GM23248 (cell line): Measurements from ENCODE around the gene GCLC.

ENCODE experiments used
- EZH2 ChIP-seq: fragments of 200-600 bp; sonication (generic); IDR thresholded peaks from 2 replicates; pipeline ENCODE4 v1.6.1; 2018; ENCODE audit warnings: antibody characterized with exemption, mild to moderate bottlenecking; ENCODE audit not compliant: insufficient read depth, poor library complexity, severe bottlenecking
- EZH2phosphoT487 ChIP-seq: fragments of 200-600 bp; sonication (generic); IDR thresholded peaks from 2 replicates; pipeline ENCODE4 v1.6.1; 2018; ENCODE audit warnings: antibody characterized with exemption, moderate library complexity, mild to moderate bottlenecking, low read depth; ENCODE audit not compliant: insufficient read depth

GRCh38 chr6:53498649-53499048, 46.3 kb downstream of the GCLC start:
- no peak for TF ChIP-seq EZH2
- no peak for TF ChIP-seq EZH2phosphoT487
